Measurements from ENCODE around the gene PLBD2. TPM values are rescaled to one million over a fixed set of nuclear protein-coding genes. Genes with fewer than 3 reads are reported as not detected.

The PLBD2 gene
- total RNA-seq, 1 experiment from 2014 or later: 30.7 TPM

DNA sequence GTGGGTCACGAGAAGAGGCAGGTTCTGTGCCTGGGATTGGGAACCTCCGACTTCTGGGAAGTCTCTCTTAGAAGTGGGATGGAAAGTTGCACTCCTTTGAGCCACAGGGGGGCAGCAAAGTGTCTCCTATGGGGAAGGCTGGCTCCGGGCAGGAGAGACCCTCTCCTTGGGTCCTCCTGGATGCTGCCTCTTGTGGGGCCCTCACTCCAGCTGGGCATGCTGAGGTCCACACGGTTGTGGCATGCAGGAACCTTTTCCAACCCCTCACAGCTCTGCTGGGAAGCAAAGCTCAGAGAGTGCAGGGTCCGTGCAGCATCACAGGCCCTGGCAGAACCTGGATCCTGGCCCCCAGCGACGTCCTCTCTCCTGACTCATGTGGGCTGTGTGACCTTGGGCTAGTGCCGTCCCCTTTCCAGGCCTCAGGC, 81.2 kb downstream of the PLBD2 start:
- Histone ChIP-seq H3K27ac (no peak overlapping the region), H4K20me1 (ENCODE audit: insufficient read depth) (no peaks in the 10 kb centered on the region), H2AFZ (no peak overlapping the region), H3K79me2 (ENCODE audit: low read depth) (no peaks in the 10 kb centered on the region), H3K4me2 (no peak overlapping the region), H3K4me1 (replicated peaks; ENCODE audit: insufficient read depth) (no peaks in the 10 kb centered on the region), H3K4me3 (no peak overlapping the region), H3K9me2 (ENCODE audit: insufficient read depth) (no peaks in the 10 kb centered on the region), H3K27me3 (ENCODE audit: insufficient read depth, low read depth) (no peaks in the 10 kb centered on the region), H3F3A (ENCODE audit: insufficient read depth, low read depth) (no peaks in the 10 kb centered on the region), H3K36me3 (ENCODE audit: low read depth) (no peaks in the 10 kb centered on the region), H3K9me3 (ENCODE audit: insufficient read depth, low read depth) (no peaks in the 10 kb centered on the region)
- BruUV-seq (replicated peaks): no TSS peak
- TF ChIP-seq EZH2 (IDR thresholded peaks at IDR 0.05; ENCODE audit: low read depth): no peak
- TF ChIP-seq, protein P1, sequence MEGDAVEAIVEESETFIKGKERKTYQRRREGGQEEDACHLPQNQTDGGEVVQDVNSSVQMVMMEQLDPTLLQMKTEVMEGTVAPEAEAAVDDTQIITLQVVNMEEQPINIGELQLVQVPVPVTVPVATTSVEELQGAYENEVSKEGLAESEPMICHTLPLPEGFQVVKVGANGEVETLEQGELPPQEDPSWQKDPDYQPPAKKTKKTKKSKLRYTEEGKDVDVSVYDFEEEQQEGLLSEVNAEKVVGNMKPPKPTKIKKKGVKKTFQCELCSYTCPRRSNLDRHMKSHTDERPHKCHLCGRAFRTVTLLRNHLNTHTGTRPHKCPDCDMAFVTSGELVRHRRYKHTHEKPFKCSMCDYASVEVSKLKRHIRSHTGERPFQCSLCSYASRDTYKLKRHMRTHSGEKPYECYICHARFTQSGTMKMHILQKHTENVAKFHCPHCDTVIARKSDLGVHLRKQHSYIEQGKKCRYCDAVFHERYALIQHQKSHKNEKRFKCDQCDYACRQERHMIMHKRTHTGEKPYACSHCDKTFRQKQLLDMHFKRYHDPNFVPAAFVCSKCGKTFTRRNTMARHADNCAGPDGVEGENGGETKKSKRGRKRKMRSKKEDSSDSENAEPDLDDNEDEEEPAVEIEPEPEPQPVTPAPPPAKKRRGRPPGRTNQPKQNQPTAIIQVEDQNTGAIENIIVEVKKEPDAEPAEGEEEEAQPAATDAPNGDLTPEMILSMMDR (conservative IDR thresholded peaks at IDR 0.05): peak; percentile 77
- POLR2A ChIA-PET (ENCODE audit: unreplicated experiment): no interaction called here
- peak in 1 of 2 experiments; percentile 35 for DNase-seq
- CTCF ChIA-PET: interaction anchor here (0.6 kb wide), 1 partner anchor 349 kb away, joined by 3 read pairs; no protein-coding TSS in a partner anchor
- intact Hi-C loops (cut with micrococcal nuclease; ENCODE audit: unreplicated experiment): loop anchor here (1.0 kb wide), 1 partner anchor 473 kb away; no protein-coding TSS in a partner anchor

DNA sequence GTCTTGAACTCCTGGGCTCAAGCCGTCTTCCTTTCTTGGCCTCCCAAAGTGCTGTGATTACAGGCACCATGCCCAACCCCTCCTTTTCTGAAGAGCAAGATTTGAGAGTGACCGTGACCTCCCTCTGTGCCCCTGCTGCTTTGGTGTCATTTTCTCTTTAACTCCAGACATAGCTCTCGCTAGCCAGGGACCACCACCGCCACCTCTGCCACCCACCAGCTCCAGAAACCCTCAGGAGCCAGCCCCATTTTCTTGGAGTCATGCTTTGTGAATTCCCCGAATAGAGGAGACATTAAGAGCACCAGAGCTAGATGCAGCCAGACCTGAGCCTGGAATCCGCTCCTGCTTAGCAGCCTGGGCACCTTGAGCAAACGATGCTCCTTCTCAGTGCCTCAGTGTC, 81.9 kb downstream of the PLBD2 start:
- Histone ChIP-seq H3K36me3 (ENCODE audit: low read depth) (no peaks in the 10 kb centered on the region), H3K4me3 (no peak overlapping the region), H3K27ac (no peak overlapping the region), H3K4me1 (replicated peaks; ENCODE audit: insufficient read depth) (no peaks in the 10 kb centered on the region), H3K27me3 (ENCODE audit: insufficient read depth, low read depth) (0 out of 2 replicates have a peak, but pooled peaks cover 2% of the 10 kb centered on the region), H3K9me2 (ENCODE audit: insufficient read depth) (no peaks in the 10 kb centered on the region), H3K4me2 (no peak overlapping the region), H3K79me2 (ENCODE audit: low read depth) (no peaks in the 10 kb centered on the region), H3F3A (ENCODE audit: insufficient read depth, low read depth) (no peaks in the 10 kb centered on the region), H2AFZ (no peak overlapping the region), H4K20me1 (ENCODE audit: insufficient read depth) (no peaks in the 10 kb centered on the region), H3K9me3 (ENCODE audit: insufficient read depth, low read depth) (no peaks in the 10 kb centered on the region)
- ChIA-PET POLR2A (ENCODE audit: unreplicated experiment) (no interaction called here), CTCF (interaction anchor here (0.6 kb wide), 2 partner anchors 28 to 349 kb away, joined by 3 read pairs; no protein-coding TSS in a partner anchor)
- no peak for DNase-seq
- intact Hi-C loops (cut with micrococcal nuclease; ENCODE audit: unreplicated experiment): no loop called here
- TF ChIP-seq, protein P1 (conservative IDR thresholded peaks at IDR 0.05): no peak
- TF ChIP-seq EZH2 (IDR thresholded peaks at IDR 0.05; ENCODE audit: low read depth): no peak
- no TSS peak for BruUV-seq (replicated peaks)

Other genes with a start within 250 kb of the PLBD2 start
- gene RASAL1, start 222.8 kb upstream of the PLBD2 start, total RNA-seq (2021): 14.9 and 23.6 TPM in 2 replicates
- gene CFAP73, start 208.9 kb upstream of the PLBD2 start, total RNA-seq (2021): 1.3 and 1.9 TPM in 2 replicates
- 80.1 and 81.3 TPM in 2 replicates for gene DDX54, start 173.1 kb upstream of the PLBD2 start, total RNA-seq (2021)
- 15.8 and 16.1 TPM in 2 replicates for gene RITA1, start 172.9 kb upstream of the PLBD2 start, total RNA-seq (2021)
- 34.1 and 42.7 TPM in 2 replicates for gene TPCN1, start 137.1 kb upstream of the PLBD2 start, total RNA-seq (2021)
- gene SLC8B1, start 23.5 kb upstream of the PLBD2 start, total RNA-seq (2021): 29.0 and 39.1 TPM in 2 replicates
- not detected in 2 replicates for gene SDS, start 45.3 kb downstream of the PLBD2 start, total RNA-seq (2021)
- gene SDSL, start 63.8 kb downstream of the PLBD2 start, total RNA-seq (2021): 14.2 and 26.6 TPM in 2 replicates
- 0.65 and 1.1 TPM in 2 replicates for gene LHX5, start 113.3 kb downstream of the PLBD2 start, total RNA-seq (2021)

Measured in PC-9 (cell line).